Right atrium auricular region (tissue), 2 donors: ENCODE measurements around the gene TOR2A. TPM values are rescaled to one million over a fixed set of nuclear protein-coding genes. Genes with fewer than 3 reads are reported as not detected.

Experiments used
- DNase-seq: peaks from one replicate; pipeline ENCODE4 v3.0.0-alpha.2; 2019; ENCODE audit warnings: low spot score
- H3K27ac ChIP-seq, 2 donors: fragments of 200-600 bp; sonication (generic); 1 replicate in 1 of 2; 2 replicates in 1 of 2; pipeline ENCODE4 v1.5.1; 2016 to 2019
- H3K27me3 ChIP-seq, 2 donors: fragments of 200-600 bp; sonication (generic); one replicate each; pipeline versions ENCODE4 v1.5.1 to v1.6.0; 2017 to 2019
- H3K36me3 ChIP-seq: fragments of 200-600 bp; sonication (generic); one replicate; pipeline ENCODE4 v1.5.1; 2016
- H3K4me1 ChIP-seq, 2 donors: fragments of 200-600 bp; sonication (generic); one replicate each; pipeline versions ENCODE4 v1.5.1 to v1.6.0; 2017 to 2019
- H3K4me3 ChIP-seq, 2 donors: fragments of 200-600 bp; sonication (generic); 1 replicate in 1 of 2; 2 replicates in 1 of 2; pipeline ENCODE4 v1.5.1; 2017 to 2019; ENCODE audit warnings: mild to moderate bottlenecking in 1 of 2, moderate library complexity in 1 of 2
- H3K9me3 ChIP-seq, 2 donors: fragments of 200-600 bp; sonication (generic); one replicate each; pipeline ENCODE4 v1.5.1; 2019
- CTCF ChIP-seq, 2 donors: fragments of 200-600 bp; sonication (generic); IDR thresholded peaks; one replicate each; pipeline ENCODE4 v1.5.1; 2019; ENCODE audit warnings: antibody characterized with exemption in 2 of 2
- total RNA-seq, 2 donors: library from RNA; depleted of rRNA; stranded (reverse); fragments of >200 nt; gene quantifications; one replicate each; pipeline ENCODE4 v1.1.0, GENCODE V29; 2016

Gene TOR2A
- total RNA-seq, 2 donors from 2014 or later = 3.9 to 7.0 TPM

DNA sequence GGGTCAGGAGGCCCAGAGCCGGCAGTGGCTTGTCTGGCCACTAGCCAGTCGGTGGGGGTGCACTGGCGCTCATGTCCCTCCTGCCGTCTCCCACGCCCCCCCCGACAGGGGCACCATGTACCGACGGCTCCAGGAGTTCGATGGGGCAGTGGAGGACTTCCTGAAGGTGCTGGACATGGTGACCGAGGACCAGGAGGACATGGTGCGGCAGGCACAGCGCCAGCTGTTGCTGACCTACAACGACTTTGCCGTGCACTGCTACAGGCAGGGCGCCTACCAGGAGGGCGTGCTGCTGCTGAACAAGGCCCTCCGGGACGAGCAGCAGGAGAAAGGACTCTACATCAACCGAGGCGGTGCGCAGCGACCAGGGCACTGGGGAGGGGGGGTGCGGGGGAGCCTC lies 11.1 kb downstream of the TOR2A start:
- H3K4me3 ChIP-seq = no peak overlapping the region
- H3K27ac ChIP-seq = no peak overlapping the region
- no peaks in the 10 kb centered on the region for H3K27me3 ChIP-seq
- no peaks in the 10 kb centered on the region for H3K36me3 ChIP-seq
- H3K9me3 ChIP-seq = no peaks in the 10 kb centered on the region
- DNase-seq = no peak
- TF ChIP-seq CTCF (IDR thresholded peaks at IDR 0.05) = no peak
- H3K4me1 ChIP-seq = peaks cover 0 to 13% of the 10 kb centered on the region in 2 donors

- peaks cover 0 to 13% of the 10 kb centered on the region in 2 donors for H3K4me1 ChIP-seq
- TF ChIP-seq CTCF (IDR thresholded peaks at IDR 0.05) = no peak
- H3K36me3 ChIP-seq = no peaks in the 10 kb centered on the region
- no peaks in the 10 kb centered on the region for H3K9me3 ChIP-seq
- DNase-seq = no peak
- no peak overlapping the region for H3K4me3 ChIP-seq
- H3K27me3 ChIP-seq = no peaks in the 10 kb centered on the region
- no peak overlapping the region for H3K27ac ChIP-seq
Observed at GRCh38 chr9:127723444-127723843, 11.7 kb downstream of the TOR2A start.

- H3K4me1 ChIP-seq = peaks cover 0 to 13% of the 10 kb centered on the region in 2 donors
- no peaks in the 10 kb centered on the region for H3K36me3 ChIP-seq
- no peak overlapping the region for H3K4me3 ChIP-seq
- H3K9me3 ChIP-seq = no peaks in the 10 kb centered on the region
- TF ChIP-seq CTCF (IDR thresholded peaks at IDR 0.05) = no peak
- no peaks in the 10 kb centered on the region for H3K27me3 ChIP-seq
- DNase-seq = no peak
- H3K27ac ChIP-seq = no peak overlapping the region
Observed at GRCh38 chr9:127723013-127723412, 12.1 kb downstream of the TOR2A start.

- peaks cover 0 to 13% of the 10 kb centered on the region in 2 donors for H3K4me1 ChIP-seq
- no peak for TF ChIP-seq CTCF (IDR thresholded peaks at IDR 0.05)
- no peaks in the 10 kb centered on the region for H3K36me3 ChIP-seq
- no peaks in the 10 kb centered on the region for H3K27me3 ChIP-seq
- no peak overlapping the region for H3K4me3 ChIP-seq
- no peak overlapping the region for H3K27ac ChIP-seq
- no peak for DNase-seq
- H3K9me3 ChIP-seq = no peaks in the 10 kb centered on the region
Observed at GRCh38 chr9:127722055-127722745, 12.9 kb downstream of the TOR2A start.

GRCh38 chr9:127721391-127721821 lies 13.7 kb downstream of the TOR2A start:
- DNase-seq = no peak
- Histone ChIP-seq H3K4me3 (no peak overlapping the region), H3K27ac (no peak overlapping the region), H3K36me3 (no peaks in the 10 kb centered on the region), H3K27me3 (no peaks in the 10 kb centered on the region), H3K4me1 (peaks cover 0 to 14% of the 10 kb centered on the region in 2 donors), H3K9me3 (no peaks in the 10 kb centered on the region)
- no peak for TF ChIP-seq CTCF (IDR thresholded peaks at IDR 0.05)

- H3K4me1 ChIP-seq = peaks cover 0 to 19% of the 10 kb centered on the region in 2 donors
- H3K36me3 ChIP-seq = no peaks in the 10 kb centered on the region
- DNase-seq = no peak
- H3K4me3 ChIP-seq = no peak overlapping the region
- no peak for TF ChIP-seq CTCF (IDR thresholded peaks at IDR 0.05)
- H3K27me3 ChIP-seq = no peaks in the 10 kb centered on the region
- no peak overlapping the region for H3K27ac ChIP-seq
- H3K9me3 ChIP-seq = no peaks in the 10 kb centered on the region
Observed at GRCh38 chr9:127720865-127721227, 14.2 kb downstream of the TOR2A start.
